SK-N-SH treated with all-trans-retinoic acid at 6 μM for 48 hours (cell line): ENCODE results near the gene TCF25.

Experiments used
- CSRNP3 ChIP-seq: fragments of 250-450 bp; sonication (Bioruptor Pico); IDR thresholded peaks from 2 replicates; pipeline ENCODE4 v1.5.1; 2021; ENCODE audit warnings: mild to moderate bottlenecking, moderate library complexity
- GLIS3 ChIP-seq: fragments of 250-450 bp; sonication (Bioruptor Pico); IDR thresholded peaks from 2 replicates; pipeline ENCODE4 v1.5.0; 2020; ENCODE audit warnings: mild to moderate bottlenecking, moderate library complexity
- RARB ChIP-seq: fragments of 250-450 bp; sonication (Bioruptor Pico); IDR thresholded peaks from 2 replicates; pipeline ENCODE4 v1.8.0; 2021; ENCODE audit warnings: mild to moderate bottlenecking, moderate library complexity
- ZC3H10 ChIP-seq: fragments of 250-450 bp; sonication (Bioruptor Pico); IDR thresholded peaks from 2 replicates; pipeline ENCODE4 v1.5.1; 2021; ENCODE audit warnings: mild to moderate bottlenecking, moderate library complexity
- ZFP3 ChIP-seq: fragments of 250-450 bp; sonication (Bioruptor Pico); IDR thresholded peaks from 2 replicates; pipeline ENCODE4 v1.5.0; 2020; ENCODE audit warnings: mild to moderate bottlenecking, moderate library complexity

- TF ChIP-seq GLIS3 (CRISPR knock-in tag), result no peak
- TF ChIP-seq ZC3H10 (CRISPR knock-in tag), result no peak
- TF ChIP-seq CSRNP3 (CRISPR knock-in tag), result no peak
- TF ChIP-seq ZFP3, result no peak
- no peak for TF ChIP-seq RARB
These were observed 3.5 kb upstream of the TCF25 start for GRCh38 chr16:89869911-89870310.
